ENCODE results near the gene CNGB1. TPM values are rescaled to one million over a fixed set of nuclear protein-coding genes. Genes with fewer than 3 reads are reported as not detected.

CNGB1 gene
- total RNA-seq, 1 experiment from 2014 or later = 0.04 TPM

DNA sequence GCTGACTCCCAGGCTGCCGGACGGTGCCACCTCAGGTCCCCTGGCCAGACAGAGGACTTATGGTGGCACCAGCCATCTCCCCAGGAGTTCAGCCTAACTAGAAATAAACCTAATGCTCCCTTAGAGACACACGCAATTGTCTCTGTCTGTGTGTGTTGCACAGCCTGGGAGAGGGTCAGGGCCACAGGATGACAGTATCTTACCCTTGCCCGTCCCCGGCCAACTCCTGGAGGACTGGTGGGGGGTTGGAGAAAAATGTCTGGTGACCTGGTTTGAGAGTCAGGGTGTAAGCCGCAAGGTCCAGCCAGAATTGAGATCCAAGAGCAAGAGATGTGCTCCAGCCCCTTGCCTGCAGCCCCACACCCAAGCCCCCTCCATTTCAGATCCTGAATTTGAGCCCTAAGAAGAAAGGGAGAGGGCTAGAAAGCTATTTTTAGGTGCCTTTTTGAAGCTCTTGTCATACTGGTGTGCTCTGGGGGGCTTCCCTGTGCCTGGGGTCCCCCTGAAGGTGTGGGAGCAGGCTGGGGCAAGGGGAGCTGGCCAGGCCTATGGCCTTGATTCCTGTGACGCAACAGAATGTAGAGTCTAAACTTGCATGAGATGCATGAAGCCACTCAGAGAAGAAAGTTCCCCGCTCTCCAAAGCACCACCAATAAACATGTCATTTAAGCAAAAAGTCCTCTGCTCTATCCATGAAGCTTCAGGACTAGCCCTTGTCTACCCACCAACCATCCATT lies 16.7 kb upstream of the CNGB1 start:
- Histone ChIP-seq H3K9me3 (ENCODE audit: low read length) (no peaks in the 10 kb centered on the region), H3K4me3 (ENCODE audit: low read length) (no peak overlapping the region), H4K20me1 (ENCODE audit: low read length) (no peaks in the 10 kb centered on the region), H3K9me2 (replicated peaks; ENCODE audit: low read length) (no peaks in the 10 kb centered on the region), H3K27me3 (ENCODE audit: low read length) (no peaks in the 10 kb centered on the region), H3K9ac (ENCODE audit: low read length) (no peak overlapping the region), H3K79me2 (ENCODE audit: low read length) (no peaks in the 10 kb centered on the region), H2AFZ (ENCODE audit: low read length) (no peak overlapping the region), H3K27ac (ENCODE audit: low read length) (no peak overlapping the region), H3K36me3 (ENCODE audit: low read depth, low read length) (no peaks in the 10 kb centered on the region), H3K4me1 (ENCODE audit: insufficient read depth, low read length) (no peaks in the 10 kb centered on the region), H3F3A (ENCODE audit: low read length, unreplicated experiment) (no peaks in the 10 kb centered on the region), H3K4me2 (ENCODE audit: low read length) (no peak overlapping the region)
- POLR2A ChIA-PET (ENCODE audit: unreplicated experiment) = no interaction called here
- CTCF ChIA-PET = no interaction called here
- DNase-seq (no peak), ATAC-seq (no peak)
- TF ChIP-seq CTCF (conservative IDR thresholded peaks at IDR 0.05; ENCODE audit: low read depth, low read length) (no peak), EZH2phosphoT487 (IDR thresholded peaks at IDR 0.05; ENCODE audit: borderline replicate concordance, low read length) (no peak), EZH2 (IDR thresholded peaks at IDR 0.05; ENCODE audit: low read length, unreplicated experiment) (no peak)
- intact Hi-C loops (cut with micrococcal nuclease) = no loop called here
- BruUV-seq (replicated peaks) = no TSS peak

DNA sequence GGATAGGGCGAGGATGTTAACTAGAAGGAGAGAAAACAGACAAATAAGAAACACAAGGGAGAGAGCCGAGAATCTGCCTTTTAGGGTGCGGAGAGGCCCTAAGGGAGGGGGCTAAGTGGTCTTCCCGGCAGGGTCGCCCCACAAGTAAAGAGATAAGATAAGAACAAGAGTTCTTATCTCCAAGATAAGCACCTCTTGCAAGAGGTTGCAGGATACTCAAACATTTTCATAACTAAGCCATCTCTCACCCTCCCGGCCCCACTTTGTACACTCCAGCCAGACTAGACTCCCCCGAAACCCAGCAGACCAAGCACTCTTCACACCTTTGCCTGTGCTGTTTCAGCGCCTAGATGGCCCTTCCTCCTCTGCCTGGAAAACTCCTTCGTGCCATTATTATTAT lies 15.3 kb upstream of the CNGB1 start:
- ATAC-seq (no peak), DNase-seq (no peak)
- no peaks in the 10 kb centered on the region for H3K4me1 ChIP-seq (ENCODE audit: insufficient read depth, low read length)
- no peak overlapping the region for H3K9ac ChIP-seq (ENCODE audit: low read length)
- no peaks in the 10 kb centered on the region for H4K20me1 ChIP-seq (ENCODE audit: low read length)
- H3K27me3 ChIP-seq (ENCODE audit: low read length) = no peaks in the 10 kb centered on the region
- intact Hi-C loops (cut with micrococcal nuclease) = no loop called here
- H3F3A ChIP-seq (ENCODE audit: low read length, unreplicated experiment) = no peaks in the 10 kb centered on the region
- TF ChIP-seq CTCF (conservative IDR thresholded peaks at IDR 0.05; ENCODE audit: low read depth, low read length) = no peak
- TF ChIP-seq EZH2 (IDR thresholded peaks at IDR 0.05; ENCODE audit: low read length, unreplicated experiment) = no peak
- TF ChIP-seq EZH2phosphoT487 (IDR thresholded peaks at IDR 0.05; ENCODE audit: borderline replicate concordance, low read length) = no peak
- no peak overlapping the region for H3K27ac ChIP-seq (ENCODE audit: low read length)
- no peak overlapping the region for H2AFZ ChIP-seq (ENCODE audit: low read length)
- no peaks in the 10 kb centered on the region for H3K36me3 ChIP-seq (ENCODE audit: low read depth, low read length)
- ChIA-PET POLR2A (ENCODE audit: unreplicated experiment) (no interaction called here), CTCF (no interaction called here)
- no TSS peak for BruUV-seq (replicated peaks)
- H3K4me2 ChIP-seq (ENCODE audit: low read length) = no peak overlapping the region
- H3K4me3 ChIP-seq (ENCODE audit: low read length) = no peak overlapping the region
- H3K9me2 ChIP-seq (replicated peaks; ENCODE audit: low read length) = no peaks in the 10 kb centered on the region
- H3K9me3 ChIP-seq (ENCODE audit: low read length) = no peaks in the 10 kb centered on the region
- no peaks in the 10 kb centered on the region for H3K79me2 ChIP-seq (ENCODE audit: low read length)

Measured in PC-3 (cell line).